BJ (cell line): ENCODE measurements around the gene ABCA7. TPM values are rescaled to one million over a fixed set of nuclear protein-coding genes. Genes with fewer than 3 reads are reported as not detected.
A peak's percentile ranks its signal among the peaks of the same experiment; 100 is the strongest.

Source experiments
- CTCF ChIA-PET: fragments of 350-600 bp; formaldehyde crosslinking; extraction: SDS; loops from one replicate; lab custom pipeline; 2021; ENCODE audit warnings: antibody characterized with exemption, inconsistent platforms; lab: Yijun Ruan, JAX
- POLR2A ChIA-PET: fragments of 300-600 bp; sonication (Branson Sonifier 250); formaldehyde crosslinking; extraction: SDS; loops from one replicate; lab custom pipeline; 2021; ENCODE audit warnings: antibody characterized with exemption; lab: Charles Lee
- DNase-seq: peaks from one replicate; pipeline ENCODE4 v3.0.0-alpha.2; 2011; ENCODE audit warnings: low read depth
- H3K27me3 ChIP-seq: 2 replicates; pipeline ENCODE4 v1.6.0; 2011; ENCODE audit warnings: low read length; ENCODE audit not compliant: control insufficient read depth, insufficient read depth
- H3K36me3 ChIP-seq: 2 replicates; pipeline ENCODE4 v1.5.1; 2011; ENCODE audit warnings: low read length; ENCODE audit not compliant: control insufficient read depth, insufficient read depth
- H3K4me3 ChIP-seq: 2 replicates; pipeline ENCODE4 v1.5.1; 2011; ENCODE audit warnings: low read depth, mild to moderate bottlenecking, control low read depth, low read length
- CTCF ChIP-seq: IDR thresholded peaks from 2 replicates; pipeline ENCODE4 v1.5.1; 2011; ENCODE audit warnings: low read depth, mild to moderate bottlenecking, control low read depth, inconsistent platforms, low read length, moderate library complexity; ENCODE audit not compliant: insufficient read depth
- polyA plus RNA-seq: library from polyadenylated mRNA; depleted of rRNA; stranded (reverse); fragments of >200 nt; gene quantifications from 2 replicates; pipeline ENCODE4 v1.2.3, GENCODE V29; 2011

Gene ABCA7
- polyA plus RNA-seq, 1 experiment = 1.9 TPM

GRCh38 chr19:1091544-1092175 is 51.8 kb downstream of the ABCA7 start:
- no peak for TF ChIP-seq CTCF
- DNase-seq = no peak
- no peak overlapping the region for H3K4me3 ChIP-seq
- H3K36me3 ChIP-seq = peaks cover 32% of the 10 kb centered on the region
- ChIA-PET CTCF (no interaction called here), POLR2A (no interaction called here)
- H3K27me3 ChIP-seq = no peaks in the 10 kb centered on the region

GRCh38 chr19:1093330-1093729 is 53.4 kb downstream of the ABCA7 start:
- H3K27me3 ChIP-seq = no peaks in the 10 kb centered on the region
- no peak for TF ChIP-seq CTCF
- peaks cover 28% of the 10 kb centered on the region for H3K36me3 ChIP-seq
- H3K4me3 ChIP-seq = no peak overlapping the region
- DNase-seq = no peak
- CTCF ChIA-PET = no interaction called here
- POLR2A ChIA-PET = interaction anchor here (0.7 kb wide), 1 partner anchor 67 kb away, joined by 3 read pairs; the partner anchor contains the start of gene CNN2

GRCh38 chr19:1093811-1094553 is 54.1 kb downstream of the ABCA7 start:
- POLR2A ChIA-PET = interaction anchor here (0.6 to 0.7 kb wide), 2 partner anchors 41 to 68 kb away, joined by 3 read pairs; partner anchors contain the start of gene CNN2
- H3K4me3 ChIP-seq = peak overlapping the region; percentile 99
- DNase-seq = no peak
- peaks cover 21% of the 10 kb centered on the region for H3K36me3 ChIP-seq
- CTCF ChIA-PET = interaction anchor here (0.7 kb wide), 1 partner anchor 232 kb away, joined by 3 read pairs; no protein-coding TSS in a partner anchor
- no peaks in the 10 kb centered on the region for H3K27me3 ChIP-seq
- TF ChIP-seq CTCF = no peak

- peak overlapping the region; percentile 99 for H3K4me3 ChIP-seq
- ChIA-PET CTCF (interaction anchor here (0.7 kb wide), 1 partner anchor 233 kb away, joined by 3 read pairs; no protein-coding TSS in a partner anchor), POLR2A (interaction anchor here (0.6 kb wide), 1 partner anchor 42 kb away, joined by 3 read pairs; no protein-coding TSS in a partner anchor)
- no peaks in the 10 kb centered on the region for H3K27me3 ChIP-seq
- DNase-seq = no peak
- no peak for TF ChIP-seq CTCF
- peaks cover 16% of the 10 kb centered on the region for H3K36me3 ChIP-seq
Measured at GRCh38 chr19:1094655-1094977, 54.7 kb downstream of the ABCA7 start.
